Measurements from ENCODE around the gene PABPN1L. TPM values are rescaled to one million over a fixed set of nuclear protein-coding genes. Genes with fewer than 3 reads are reported as not detected.

The PABPN1L gene
- total RNA-seq, 1 donor from 2014 or later: not detected

DNA sequence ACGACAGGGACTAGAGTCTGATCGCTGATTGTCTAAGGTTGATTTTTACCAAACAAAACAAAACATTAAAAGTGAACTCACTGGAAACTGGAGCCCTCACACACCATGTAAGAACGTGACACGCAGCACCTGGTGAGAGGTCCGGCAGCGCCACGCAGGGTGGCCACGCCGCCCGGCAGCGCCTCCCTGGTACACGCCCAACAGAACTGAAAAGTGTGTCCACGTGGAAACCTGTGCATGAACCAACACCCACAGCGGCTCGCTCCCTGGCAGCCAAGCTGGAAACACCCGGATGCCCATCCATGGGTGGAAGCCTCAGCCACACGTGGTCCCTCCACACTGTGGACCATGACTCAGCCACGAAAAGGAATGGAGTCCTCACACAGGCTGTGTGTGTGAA lies 18.8 kb downstream of the PABPN1L start:
- intact Hi-C loops (cut with micrococcal nuclease): no loop called here

DNA sequence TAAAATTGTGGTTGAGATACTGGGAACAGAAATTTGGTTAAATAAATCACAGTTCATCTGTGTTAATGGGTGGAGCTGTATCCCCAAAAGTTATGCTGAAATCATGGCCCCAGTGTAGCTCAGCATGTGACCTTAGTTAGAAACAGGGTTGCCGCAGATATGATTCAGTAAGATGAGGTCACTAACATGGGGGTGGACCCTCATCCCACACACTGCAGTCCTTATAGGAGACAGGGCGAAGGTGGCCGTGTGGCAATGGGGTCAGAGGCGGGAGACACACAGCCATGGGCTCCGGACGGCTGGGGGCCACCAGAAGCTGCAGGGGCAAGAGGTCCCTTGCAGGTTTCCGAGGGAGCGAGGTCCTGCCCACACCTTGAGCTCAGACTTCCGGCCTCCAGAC lies 20.4 kb downstream of the PABPN1L start:
- H3K27me3 Mint-ChIP-seq: no peaks in the 10 kb centered on the region
- no peak for DNase-seq
- intact Hi-C loops (cut with micrococcal nuclease): no loop called here
- no peaks in the 10 kb centered on the region for H3K9me3 Mint-ChIP-seq
- H3K27ac Mint-ChIP-seq: no peak overlapping the region
- H3K36me3 Mint-ChIP-seq (ENCODE audit: low read depth): no peaks in the 10 kb centered on the region
- H3K4me1 Mint-ChIP-seq: no peaks in the 10 kb centered on the region
- H3K4me3 Mint-ChIP-seq: no peak overlapping the region

More for the DNA sequence above, 18.8 kb downstream of the PABPN1L start:
- no peak for DNase-seq
- Mint-ChIP-seq H3K36me3 (ENCODE audit: low read depth) (no peaks in the 10 kb centered on the region), H3K27ac (no peak overlapping the region), H3K4me1 (peaks cover 2% of the 10 kb centered on the region), H3K9me3 (no peaks in the 10 kb centered on the region), H3K27me3 (no peaks in the 10 kb centered on the region), H3K4me3 (no peak overlapping the region)

DNA sequence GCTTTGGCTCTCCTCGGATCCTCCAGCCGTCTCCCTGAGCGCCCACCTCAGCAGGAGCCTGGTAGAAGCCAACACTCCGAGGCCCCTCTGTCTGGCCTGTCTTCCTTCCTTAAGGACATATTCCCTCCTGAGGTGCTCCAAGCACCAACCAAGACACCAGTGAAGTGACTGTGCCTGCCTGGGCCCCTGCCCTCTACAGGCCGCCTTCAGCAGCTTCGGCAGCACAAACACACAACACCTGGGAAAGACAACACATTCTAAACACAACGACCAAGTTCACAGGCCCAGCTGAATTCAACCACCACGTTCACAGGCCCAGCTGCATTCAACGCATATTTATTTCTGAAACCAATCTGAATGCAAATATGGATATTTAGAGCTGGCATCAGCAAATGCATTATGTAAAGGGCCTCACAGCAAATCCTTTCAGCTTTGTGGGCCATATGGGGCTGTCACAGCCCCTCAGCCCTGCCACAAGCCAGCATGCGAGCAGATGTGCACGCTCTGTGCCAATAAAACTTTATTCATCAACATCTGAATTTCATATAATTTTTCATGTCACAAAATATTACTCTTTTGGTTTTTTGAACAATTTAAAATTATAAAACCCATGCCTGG lies 21.9 kb downstream of the PABPN1L start:
- H3K27ac Mint-ChIP-seq: no peak overlapping the region
- H3K4me1 Mint-ChIP-seq: no peaks in the 10 kb centered on the region
- intact Hi-C loops (cut with micrococcal nuclease): no loop called here
- H3K27me3 Mint-ChIP-seq: no peaks in the 10 kb centered on the region
- H3K36me3 Mint-ChIP-seq (ENCODE audit: low read depth): no peaks in the 10 kb centered on the region
- H3K9me3 Mint-ChIP-seq: no peaks in the 10 kb centered on the region
- no peak for DNase-seq
- H3K4me3 Mint-ChIP-seq: no peak overlapping the region

DNA sequence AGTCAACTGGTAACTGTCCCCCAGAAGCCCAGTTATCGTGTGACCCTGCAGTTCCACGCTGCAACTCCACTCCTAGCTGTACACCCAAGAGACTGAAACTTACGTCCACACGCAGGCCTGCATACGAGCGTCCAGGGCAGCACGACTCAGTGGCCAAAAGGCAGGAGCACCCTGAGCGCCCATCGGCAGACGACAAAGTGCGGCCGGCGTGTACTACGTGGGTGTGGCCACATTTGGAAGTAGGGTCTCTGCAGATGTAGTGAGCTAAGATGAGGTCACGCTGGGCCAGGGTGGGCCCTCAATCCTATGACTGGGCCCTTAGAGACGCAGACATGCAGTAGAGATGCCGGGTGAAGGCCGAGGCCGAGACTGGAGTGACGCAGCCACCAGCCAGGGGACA lies 23.2 kb downstream of the PABPN1L start:
- Mint-ChIP-seq H3K4me1 (no peaks in the 10 kb centered on the region), H3K36me3 (ENCODE audit: low read depth) (no peaks in the 10 kb centered on the region), H3K4me3 (no peak overlapping the region), H3K27ac (no peak overlapping the region), H3K27me3 (no peaks in the 10 kb centered on the region), H3K9me3 (no peaks in the 10 kb centered on the region)
- intact Hi-C loops (cut with micrococcal nuclease): no loop called here
- DNase-seq: no peak

DNA sequence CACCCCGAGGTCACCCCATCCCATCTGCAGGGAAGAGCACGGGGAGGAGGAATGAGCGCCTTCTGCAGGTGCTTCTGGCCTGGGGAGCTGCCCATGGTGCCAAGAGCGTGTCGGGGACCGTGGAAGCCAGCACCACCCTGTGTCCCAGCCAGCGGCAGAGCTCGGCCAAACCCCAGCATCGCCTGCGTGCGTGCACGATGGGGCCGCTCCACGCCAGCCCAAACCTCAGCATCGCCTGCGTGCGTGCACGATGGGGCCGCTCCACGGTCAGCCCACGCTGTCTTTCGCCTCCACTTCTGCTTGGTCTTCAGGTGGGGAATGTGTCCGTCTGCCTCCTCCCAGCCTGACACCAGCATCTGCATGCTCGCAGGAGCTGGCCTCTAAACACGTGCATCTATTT lies 23.7 kb downstream of the PABPN1L start:
- Mint-ChIP-seq H3K27me3 (no peaks in the 10 kb centered on the region), H3K27ac (no peak overlapping the region), H3K36me3 (ENCODE audit: low read depth) (no peaks in the 10 kb centered on the region), H3K9me3 (no peaks in the 10 kb centered on the region), H3K4me1 (no peaks in the 10 kb centered on the region), H3K4me3 (no peak overlapping the region)
- intact Hi-C loops (cut with micrococcal nuclease): no loop called here
- DNase-seq: no peak

DNA sequence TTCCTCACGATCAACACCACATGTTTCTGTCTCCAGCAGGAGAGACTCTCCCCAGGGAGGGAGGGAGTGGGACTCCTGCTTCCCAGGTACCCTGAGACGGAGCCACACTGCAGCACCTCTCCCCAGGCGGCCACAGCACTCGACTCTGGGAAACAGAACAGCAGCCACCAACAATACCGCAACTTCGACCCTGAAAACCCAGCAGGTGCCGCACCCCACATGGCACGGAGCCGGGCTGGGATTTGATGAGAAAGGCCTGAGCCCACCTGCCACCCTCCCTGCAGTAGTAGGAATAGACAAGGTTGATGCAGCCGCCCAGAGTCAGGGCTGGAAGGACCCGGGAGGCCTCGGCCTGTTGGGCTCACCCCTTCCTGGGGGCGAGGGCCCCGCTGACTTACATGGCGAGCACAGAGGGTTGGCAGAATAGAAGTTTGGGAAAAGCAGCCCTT lies 24.1 kb downstream of the PABPN1L start:
- no peak overlapping the region for H3K27ac Mint-ChIP-seq
- H3K4me3 Mint-ChIP-seq: no peak overlapping the region
- intact Hi-C loops (cut with micrococcal nuclease): no loop called here
- H3K27me3 Mint-ChIP-seq: no peaks in the 10 kb centered on the region
- no peak for DNase-seq
- no peaks in the 10 kb centered on the region for H3K36me3 Mint-ChIP-seq (ENCODE audit: low read depth)
- H3K9me3 Mint-ChIP-seq: no peaks in the 10 kb centered on the region
- H3K4me1 Mint-ChIP-seq: no peaks in the 10 kb centered on the region

DNA sequence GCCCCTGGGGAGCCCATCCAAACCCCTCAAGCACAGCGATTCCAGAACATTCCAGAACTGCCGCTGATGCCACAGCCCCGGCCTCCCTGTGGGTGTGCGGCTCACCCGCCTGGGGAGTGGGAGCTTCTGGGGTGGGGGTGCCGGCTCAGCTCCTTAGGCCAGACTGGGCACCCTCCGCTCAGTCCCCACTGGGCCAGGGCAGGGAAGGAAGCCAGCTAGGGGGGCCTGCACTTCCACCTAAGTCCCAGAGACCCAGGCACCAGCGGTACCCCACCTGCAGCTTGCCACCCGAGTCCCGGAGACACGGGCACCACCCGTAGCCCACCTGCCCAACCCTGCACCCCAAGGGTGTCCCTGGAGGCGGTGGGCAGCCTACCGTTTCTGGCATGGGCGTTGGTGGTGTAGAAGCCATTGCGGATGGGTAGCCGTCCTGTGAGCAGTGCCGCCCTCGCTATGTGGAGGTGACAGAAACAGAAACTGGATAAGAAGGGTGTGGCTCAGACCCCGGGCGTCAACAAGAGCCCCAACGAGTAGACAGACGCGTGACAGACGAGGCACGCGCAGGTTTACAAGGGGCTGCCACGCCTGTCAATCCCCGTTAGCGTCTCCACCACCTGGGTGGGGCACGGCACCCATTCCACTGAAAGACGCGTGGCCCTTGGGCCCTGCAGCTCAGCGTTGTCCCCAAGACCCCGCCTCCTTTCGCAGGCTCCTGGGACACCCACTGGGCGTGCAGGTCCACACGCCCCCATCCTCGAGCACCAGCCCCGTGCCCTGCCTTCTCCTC lies 24.7 kb downstream of the PABPN1L start:
- intact Hi-C loops (cut with micrococcal nuclease): no loop called here
- no peak overlapping the region for H3K4me3 Mint-ChIP-seq

DNA sequence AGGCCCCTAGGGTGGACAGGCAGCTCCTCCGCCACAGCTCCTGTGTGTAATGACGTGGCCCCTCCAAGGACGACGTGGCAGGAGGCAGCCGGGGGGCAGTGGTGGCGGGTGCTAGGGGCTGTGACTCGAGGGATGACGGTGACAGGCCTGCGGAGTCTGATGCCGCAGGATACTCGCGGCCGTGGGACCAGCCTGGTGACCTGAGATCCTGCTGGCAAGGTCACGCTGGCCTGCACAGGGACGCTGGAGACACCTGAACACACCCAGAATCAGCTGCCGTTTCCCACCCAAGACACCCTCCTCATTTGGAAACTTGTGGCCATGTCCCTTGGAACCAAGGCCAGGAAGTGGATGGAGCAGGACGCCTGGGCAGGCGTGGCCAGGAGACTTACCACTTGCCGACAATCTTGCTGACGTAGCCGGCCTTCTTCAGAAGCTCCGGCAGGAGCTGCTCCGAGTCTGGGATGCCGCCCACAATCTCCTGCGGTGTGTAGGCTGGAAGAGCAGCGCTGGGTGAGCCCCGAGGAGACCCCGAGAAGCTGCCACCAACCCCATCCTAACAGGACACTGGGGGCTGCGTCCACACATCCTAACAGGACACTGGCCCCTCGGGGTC lies 25.8 kb downstream of the PABPN1L start:
- no peaks in the 10 kb centered on the region for H3K9me3 Mint-ChIP-seq
- H3K27me3 Mint-ChIP-seq: no peaks in the 10 kb centered on the region
- no peaks in the 10 kb centered on the region for H3K4me1 Mint-ChIP-seq
- H3K4me3 Mint-ChIP-seq: no peak overlapping the region
- no peak for DNase-seq
- no peak overlapping the region for H3K27ac Mint-ChIP-seq
- H3K36me3 Mint-ChIP-seq (ENCODE audit: low read depth): no peaks in the 10 kb centered on the region
- intact Hi-C loops (cut with micrococcal nuclease): no loop called here

More for the DNA sequence above, 24.7 kb downstream of the PABPN1L start:
- H3K36me3 Mint-ChIP-seq (ENCODE audit: low read depth): no peaks in the 10 kb centered on the region
- H3K4me1 Mint-ChIP-seq: no peaks in the 10 kb centered on the region
- H3K27me3 Mint-ChIP-seq: no peaks in the 10 kb centered on the region
- DNase-seq: no peak
- H3K27ac Mint-ChIP-seq: no peak overlapping the region
- H3K9me3 Mint-ChIP-seq: no peaks in the 10 kb centered on the region

DNA sequence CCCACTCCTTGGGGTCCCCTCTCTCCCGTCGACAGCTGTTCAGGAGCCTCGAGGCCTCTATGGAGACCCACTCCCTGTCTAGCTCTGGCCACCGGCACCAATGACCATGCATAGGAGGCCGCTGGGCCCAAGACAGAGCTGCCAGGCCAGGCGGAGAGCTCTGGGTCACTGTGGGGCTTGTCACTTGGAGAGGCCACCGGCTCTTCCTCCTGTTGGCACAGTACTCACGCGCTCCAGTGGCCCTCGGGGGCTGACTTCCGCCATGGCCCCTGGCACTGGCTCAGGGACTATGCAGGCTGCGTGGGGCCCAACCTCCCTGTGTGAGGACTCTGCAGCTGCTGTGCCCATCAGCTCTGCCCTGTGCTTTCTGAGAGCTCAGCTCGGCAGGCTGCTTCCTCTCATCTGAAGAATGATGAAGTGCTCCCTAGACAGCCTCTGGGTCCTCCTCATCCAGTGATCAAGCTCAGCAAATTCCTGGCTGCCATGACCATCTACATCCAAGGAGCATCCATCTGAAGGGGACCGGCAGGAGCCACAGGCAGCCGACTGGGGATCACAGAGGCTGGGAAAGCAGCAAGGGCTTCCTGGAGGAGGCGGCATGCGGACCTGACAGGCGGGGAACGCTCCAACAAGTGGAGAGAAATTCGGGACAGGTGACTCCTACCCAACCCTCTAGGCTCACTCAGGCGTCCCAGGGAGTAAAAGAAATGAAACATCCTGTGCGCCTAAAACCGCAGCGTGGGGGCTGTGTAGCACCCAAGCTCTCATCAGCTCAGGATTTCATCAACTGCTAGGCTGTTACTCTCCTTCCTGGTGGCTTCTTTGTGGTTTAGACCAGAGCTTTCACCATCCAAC lies 26.5 kb downstream of the PABPN1L start:
- Mint-ChIP-seq H3K9me3 (no peaks in the 10 kb centered on the region), H3K36me3 (ENCODE audit: low read depth) (no peaks in the 10 kb centered on the region), H3K27ac (no peak overlapping the region), H3K4me1 (no peaks in the 10 kb centered on the region), H3K27me3 (no peaks in the 10 kb centered on the region), H3K4me3 (no peak overlapping the region)
- intact Hi-C loops (cut with micrococcal nuclease): no loop called here
- no peak for DNase-seq

DNA sequence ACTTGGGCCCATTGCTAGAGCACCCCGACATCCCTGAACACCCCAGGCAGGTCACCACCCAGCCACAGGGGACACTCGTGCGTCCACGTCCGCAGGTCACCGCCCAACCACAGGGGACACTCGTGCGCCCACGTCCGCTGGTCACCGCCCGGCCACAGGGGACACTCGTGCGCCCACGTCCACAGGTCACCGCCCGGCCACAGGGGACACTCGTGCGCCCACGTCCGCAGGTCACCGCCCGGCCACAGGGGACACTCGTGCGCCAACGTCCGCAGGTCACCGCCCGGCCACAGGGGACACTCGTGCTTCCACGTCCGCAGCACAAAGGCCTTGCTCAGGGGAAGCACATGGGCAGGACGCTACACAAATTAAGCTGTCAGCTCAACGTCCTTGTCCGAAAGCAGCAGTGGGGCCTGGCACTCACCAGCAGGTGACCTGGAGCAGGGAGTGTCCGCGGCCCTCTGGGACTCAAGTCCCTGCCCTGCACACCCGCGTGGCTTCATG lies 27.4 kb downstream of the PABPN1L start:
- Mint-ChIP-seq H3K27me3 (no peaks in the 10 kb centered on the region), H3K4me1 (no peaks in the 10 kb centered on the region), H3K27ac (no peak overlapping the region), H3K9me3 (no peaks in the 10 kb centered on the region), H3K4me3 (no peak overlapping the region), H3K36me3 (ENCODE audit: low read depth) (no peaks in the 10 kb centered on the region)
- intact Hi-C loops (cut with micrococcal nuclease): no loop called here
- no peak for DNase-seq

DNA sequence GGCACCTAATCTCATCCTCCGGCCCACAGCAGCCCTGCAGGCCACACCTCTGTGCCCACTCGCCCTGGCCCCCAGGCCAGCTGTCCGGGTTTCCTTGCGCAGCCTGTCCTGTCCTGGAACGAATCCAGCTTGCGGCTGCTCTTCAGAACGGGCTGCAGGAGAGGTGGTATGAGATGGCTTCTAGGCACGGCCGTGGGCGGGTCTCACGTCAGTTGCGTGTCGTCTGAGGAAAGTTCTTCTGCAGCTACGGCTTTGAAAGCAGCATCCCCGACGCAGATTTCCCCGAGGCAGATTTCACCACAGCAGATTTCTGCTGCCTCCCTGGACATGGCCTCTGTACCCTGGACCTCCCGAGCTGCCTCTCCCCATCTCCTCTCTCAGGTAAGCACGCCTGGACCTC lies 27.9 kb downstream of the PABPN1L start:
- H3K27ac Mint-ChIP-seq: no peak overlapping the region
- H3K4me3 Mint-ChIP-seq: no peak overlapping the region
- H3K27me3 Mint-ChIP-seq: no peaks in the 10 kb centered on the region
- intact Hi-C loops (cut with micrococcal nuclease): no loop called here
- no peaks in the 10 kb centered on the region for H3K36me3 Mint-ChIP-seq (ENCODE audit: low read depth)
- no peak for DNase-seq
- H3K9me3 Mint-ChIP-seq: no peaks in the 10 kb centered on the region
- H3K4me1 Mint-ChIP-seq: no peaks in the 10 kb centered on the region

DNA sequence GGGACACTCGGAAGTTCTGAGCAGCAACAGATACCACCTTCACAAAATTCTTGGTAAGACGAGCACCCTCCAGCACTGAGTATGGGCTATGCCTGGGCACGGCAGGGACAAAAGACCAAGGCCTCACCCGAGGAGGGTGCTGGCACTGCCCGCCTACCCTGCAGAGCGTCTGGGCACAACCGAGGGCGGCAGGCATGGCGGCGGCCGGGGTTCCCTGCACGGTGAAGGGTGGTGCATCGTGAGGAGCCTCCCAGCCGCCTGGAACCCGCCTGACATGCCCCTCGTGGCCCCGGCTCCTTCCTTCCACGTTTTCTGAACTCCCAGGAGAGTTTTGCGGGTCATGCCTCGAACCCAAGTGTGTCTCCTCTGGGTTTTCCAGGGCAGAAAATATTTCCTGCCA lies 28.7 kb downstream of the PABPN1L start:
- Mint-ChIP-seq H3K27ac (no peak overlapping the region), H3K4me3 (no peak overlapping the region), H3K9me3 (no peaks in the 10 kb centered on the region), H3K4me1 (no peaks in the 10 kb centered on the region), H3K27me3 (no peaks in the 10 kb centered on the region), H3K36me3 (ENCODE audit: low read depth) (no peaks in the 10 kb centered on the region)
- intact Hi-C loops (cut with micrococcal nuclease): no loop called here
- DNase-seq: no peak

DNA sequence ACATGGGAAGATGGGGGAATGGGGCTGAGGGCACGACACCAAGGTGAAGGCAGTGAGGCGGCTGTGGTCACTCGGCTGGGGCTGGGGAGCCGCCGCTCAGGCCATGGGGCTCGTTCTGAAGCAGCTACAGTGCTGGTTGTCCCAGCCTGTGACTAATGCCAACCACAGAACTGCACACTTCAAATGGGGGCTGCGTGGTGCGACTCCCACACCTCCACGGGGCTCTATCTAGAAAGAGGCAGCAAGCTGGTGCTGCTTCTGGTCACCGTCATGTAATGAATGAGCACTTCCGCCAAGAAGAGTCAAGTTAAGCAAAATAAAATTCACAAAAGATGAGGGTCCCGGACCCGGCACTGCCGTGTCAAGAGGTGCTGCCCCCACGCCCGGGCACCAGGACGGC lies 29.7 kb downstream of the PABPN1L start:
- Mint-ChIP-seq H3K36me3 (ENCODE audit: low read depth) (no peaks in the 10 kb centered on the region), H3K27ac (no peak overlapping the region), H3K9me3 (no peaks in the 10 kb centered on the region), H3K4me3 (no peak overlapping the region), H3K27me3 (no peaks in the 10 kb centered on the region), H3K4me1 (no peaks in the 10 kb centered on the region)
- DNase-seq: no peak
- intact Hi-C loops (cut with micrococcal nuclease): no loop called here
